Brain pericyte (primary cell): ENCODE data around the gene HUS1.

Experiments
- DNase-seq: peaks from one replicate; pipeline ENCODE4 v3.0.0-alpha.2; 2012; ENCODE audit warnings: low read depth, low spot score

The HUS1 gene

DNA sequence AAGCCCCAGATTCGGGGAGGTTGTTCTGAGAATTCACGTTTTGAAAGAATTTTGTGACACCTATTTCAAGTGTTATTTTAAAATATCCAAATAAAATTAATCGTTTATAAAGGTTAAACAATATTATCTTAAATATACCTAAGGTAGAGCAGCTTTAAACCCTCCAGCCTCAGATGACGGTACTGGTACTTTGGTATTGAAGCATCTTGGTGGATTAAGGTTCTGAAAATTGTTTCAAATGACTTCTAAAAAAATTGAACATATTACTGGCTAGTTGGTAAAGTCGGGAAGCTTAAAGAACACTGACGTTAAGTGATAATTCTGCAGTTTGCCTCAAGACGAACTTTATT, 392 bp upstream of the HUS1 start:
- no peak for DNase-seq

DNA sequence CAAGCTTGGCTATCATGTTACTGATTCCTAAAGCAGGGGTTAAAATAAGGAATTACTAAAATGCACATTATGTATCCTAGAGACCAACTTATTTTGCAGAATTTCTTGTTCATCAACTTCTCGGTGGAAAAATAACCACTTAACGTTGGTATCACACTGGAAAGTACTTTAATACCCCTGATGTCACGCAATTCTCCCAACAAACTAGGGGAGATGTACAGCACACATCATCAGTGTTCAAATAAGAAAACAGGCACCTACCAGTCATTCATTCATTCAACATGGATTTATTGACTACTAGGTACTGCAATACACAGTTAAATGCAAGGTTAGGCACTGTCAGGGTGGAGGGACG, 648 bp downstream of the HUS1 start:
- no peak for DNase-seq

- no peak for DNase-seq
Measured at GRCh38 chr7:47973739-47974138, 5.7 kb downstream of the HUS1 start.

GRCh38 chr7:47970761-47971160, 8.7 kb downstream of the HUS1 start:
- no peak for DNase-seq

DNA sequence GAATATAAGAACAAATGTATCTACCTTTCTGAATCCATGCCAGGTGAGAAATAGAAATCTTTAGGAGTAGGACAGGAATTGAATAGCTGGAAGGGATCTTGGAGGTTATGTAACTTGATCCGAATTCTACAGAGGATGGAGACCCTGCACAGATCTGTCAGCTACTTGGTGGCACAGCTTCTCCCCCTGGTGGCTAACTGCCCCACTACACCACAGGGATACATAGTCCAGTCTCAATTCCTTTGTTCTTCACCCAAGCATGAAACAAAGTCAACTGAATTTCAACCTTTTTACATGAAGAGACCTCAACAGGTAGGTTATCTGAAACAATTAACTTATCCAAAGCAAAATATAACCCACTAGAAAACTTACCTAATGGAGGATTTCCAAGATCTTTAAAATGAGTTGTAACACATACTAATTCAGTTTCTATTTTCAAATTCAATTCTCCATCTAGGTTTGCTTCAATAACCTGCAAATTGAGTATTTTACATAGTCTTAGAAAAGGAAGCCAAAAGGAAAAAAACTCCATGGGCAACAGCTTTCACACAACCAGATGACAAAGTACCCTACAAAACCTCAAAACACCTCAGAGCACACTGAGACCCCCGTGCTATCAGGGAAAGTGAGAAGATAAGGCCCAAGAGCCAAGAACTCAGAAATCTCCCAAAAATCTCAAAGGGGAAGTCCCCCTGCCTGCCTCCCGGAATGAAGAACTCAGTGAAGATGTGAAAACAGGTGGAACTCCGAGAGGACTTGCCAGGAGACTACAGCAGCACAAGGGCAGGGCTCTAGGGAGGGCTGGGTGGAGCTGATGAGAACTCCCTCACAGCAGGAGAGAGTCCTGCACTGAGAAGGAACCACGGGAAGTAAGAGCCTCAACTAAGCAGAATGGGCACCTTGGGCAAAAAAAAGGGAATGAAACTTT, 10.3 kb downstream of the HUS1 start:
- DNase-seq: peak; percentile 26

DNA sequence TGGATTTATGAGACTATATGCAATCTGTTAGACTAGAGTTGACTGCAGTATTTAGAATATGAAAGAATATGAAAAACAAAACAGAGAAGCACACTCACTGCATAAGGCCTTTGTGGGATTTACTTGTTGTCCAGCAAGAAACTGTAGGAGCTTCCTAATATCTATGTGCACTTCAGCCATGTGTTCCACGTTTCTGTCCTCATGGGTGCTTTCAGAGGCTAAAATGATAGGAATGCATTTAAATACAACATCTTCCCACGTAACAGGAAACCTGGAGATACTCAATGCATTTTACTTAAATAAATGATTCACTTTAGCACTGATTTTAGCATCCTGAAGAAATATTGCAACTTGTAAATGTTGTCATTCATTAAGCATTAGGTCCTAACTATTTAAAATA, 11.7 kb downstream of the HUS1 start:
- no peak for DNase-seq

GRCh38 chr7:47967123-47967522, 12.3 kb downstream of the HUS1 start:
- DNase-seq: no peak

- DNase-seq: no peak
Measured at GRCh38 chr7:47965456-47965855, 14.0 kb downstream of the HUS1 start.

GRCh38 chr7:47962262-47962661, 17.2 kb downstream of the HUS1 start:
- no peak for DNase-seq

DNA sequence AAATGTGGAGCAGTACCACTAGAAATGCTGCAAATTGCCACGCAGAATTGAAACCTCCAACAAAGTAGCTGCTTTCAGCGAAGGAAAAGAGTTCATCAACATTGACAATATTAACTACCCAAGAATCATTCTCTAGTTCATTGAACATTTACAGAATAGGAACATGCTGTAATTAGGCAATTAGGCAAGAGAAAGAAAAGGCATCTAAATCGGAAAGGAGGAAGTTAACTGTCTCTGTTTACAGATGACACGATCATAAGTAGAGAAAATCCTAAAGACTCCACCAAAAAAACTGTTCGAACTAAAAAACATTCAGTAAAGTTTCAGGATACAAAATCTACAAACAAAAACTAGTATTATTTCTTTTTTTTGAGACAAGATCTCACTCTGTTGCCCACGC, 22.3 kb downstream of the HUS1 start:
- DNase-seq: no peak

GRCh38 chr7:47956220-47956619, 23.2 kb downstream of the HUS1 start:
- no peak for DNase-seq

DNA sequence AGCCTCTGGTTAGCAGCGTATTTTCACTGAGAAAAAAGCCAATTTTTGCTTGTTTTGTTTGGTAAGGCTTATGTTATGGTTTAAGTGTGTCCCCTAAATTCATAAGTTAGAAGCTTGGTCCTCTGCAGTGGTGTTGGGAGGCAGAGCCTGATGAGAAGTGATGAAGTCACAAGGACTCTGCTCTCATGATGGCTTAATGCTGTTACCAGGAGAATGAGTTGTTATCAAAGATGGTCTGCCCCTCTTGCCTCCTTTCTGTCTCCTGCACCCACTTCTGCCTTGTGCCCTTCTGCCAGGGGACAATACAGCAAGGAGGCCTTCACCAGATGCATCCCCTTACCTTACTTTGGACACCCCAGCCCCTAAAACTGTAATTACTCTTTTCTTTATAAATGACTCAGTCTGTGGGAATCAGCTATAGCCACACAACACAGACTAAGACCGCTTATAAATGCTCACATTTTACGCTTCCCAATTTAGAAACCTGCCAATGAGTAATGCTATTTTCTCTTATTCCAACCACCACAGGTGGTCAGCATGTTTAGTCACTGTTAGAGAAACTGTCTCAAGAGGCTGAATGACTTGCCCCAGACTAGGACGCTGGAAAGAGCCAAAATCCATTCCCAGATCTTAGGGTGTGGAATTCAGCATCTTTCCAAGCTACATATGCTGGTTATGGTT, 25.0 kb downstream of the HUS1 start:
- DNase-seq: no peak

DNA sequence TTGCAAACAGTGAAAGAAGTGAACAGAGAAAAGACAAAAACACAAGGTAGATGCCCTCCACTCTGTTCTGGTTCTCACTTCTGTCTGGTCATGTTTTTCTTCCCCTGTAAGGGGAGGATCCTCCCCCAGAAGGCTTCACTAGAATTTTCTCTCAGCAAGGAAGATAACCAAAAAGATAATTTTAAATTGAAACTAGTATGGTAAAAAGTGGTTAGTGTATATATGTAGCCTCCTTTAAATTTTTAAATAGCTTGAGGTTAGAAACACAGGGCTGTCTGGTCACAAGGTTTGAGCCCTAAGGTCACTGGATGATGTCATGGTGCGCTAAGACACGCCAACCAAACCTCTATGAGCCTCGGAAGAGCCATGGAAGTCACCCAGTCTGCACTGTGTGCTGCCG, 25.6 kb downstream of the HUS1 start:
- DNase-seq: no peak

GRCh38 chr7:47952224-47952623, 27.2 kb downstream of the HUS1 start:
- DNase-seq: no peak

DNA sequence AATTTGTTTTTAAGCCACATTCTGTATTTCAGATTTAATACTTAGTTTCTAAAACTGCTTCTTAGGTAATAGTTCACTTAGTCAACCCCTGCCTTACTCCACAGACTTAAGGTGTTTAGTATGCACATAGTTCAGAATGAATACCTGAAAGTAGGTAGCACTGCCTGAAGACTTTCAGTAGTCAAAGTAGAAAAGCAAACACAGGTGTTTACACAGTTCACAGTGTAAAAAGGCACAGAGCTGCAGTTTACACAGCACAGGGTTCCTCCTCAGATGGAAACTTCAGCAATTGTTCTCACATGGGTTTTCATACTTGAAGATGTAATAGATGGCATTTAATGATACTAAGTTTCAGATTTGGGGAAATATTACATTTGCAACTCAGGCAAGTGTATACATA, 28.0 kb downstream of the HUS1 start:
- DNase-seq: no peak

DNA sequence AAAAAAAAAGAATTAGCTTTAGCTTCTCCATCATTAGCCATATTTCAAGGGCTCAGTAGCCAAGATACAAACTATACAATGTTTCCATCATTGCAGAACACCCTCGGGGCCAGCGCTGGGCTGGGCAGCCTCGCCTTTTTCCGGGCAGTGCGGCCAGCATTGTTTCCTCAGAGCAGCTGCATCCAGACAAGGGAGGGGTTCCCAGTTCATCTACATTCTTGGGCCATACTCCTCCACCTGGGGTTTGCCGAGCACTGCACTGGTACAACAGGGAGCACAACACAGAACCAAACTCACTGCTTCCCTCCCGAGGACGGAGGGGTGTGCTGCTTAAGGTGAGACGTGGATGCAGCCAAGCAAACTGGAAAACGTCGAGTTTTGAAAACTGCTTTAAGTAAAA, 28.7 kb downstream of the HUS1 start:
- DNase-seq: no peak

GRCh38 chr7:47949703-47950102, 29.7 kb downstream of the HUS1 start:
- no peak for DNase-seq

- DNase-seq: no peak
Measured at GRCh38 chr7:47948141-47948790, 31.1 kb downstream of the HUS1 start, which contains the start of gene PKD1L1. TSS of gene PKD1L1 (minus strand) at chr7:47948466. CDS start at chr7:47948440, 26 bp downstream.

DNA sequence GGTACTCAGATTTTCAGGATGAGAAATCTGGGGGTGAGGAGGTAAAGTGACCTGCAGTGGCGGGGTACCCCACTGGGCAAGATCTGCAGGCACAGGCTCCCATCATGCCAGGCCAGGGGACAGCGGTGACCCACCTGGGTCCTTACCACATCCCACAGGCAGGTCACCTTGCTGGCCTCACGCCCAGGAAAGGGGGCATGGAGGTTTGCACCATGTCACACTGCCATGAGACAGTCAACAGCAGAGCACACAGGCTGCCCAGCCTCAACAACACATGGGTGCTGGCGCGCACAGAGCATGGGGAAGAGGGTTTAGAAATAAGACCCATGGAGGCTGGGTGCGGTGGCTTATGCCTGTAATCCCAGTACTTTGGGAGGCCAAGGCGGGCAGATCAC, 32.1 kb downstream of the HUS1 start:
- no peak for DNase-seq

- DNase-seq: no peak
Measured at GRCh38 chr7:47946581-47947354, 32.6 kb downstream of the HUS1 start.

- no peak for DNase-seq
Measured at GRCh38 chr7:47945261-47946015, 34.0 kb downstream of the HUS1 start.
